Measurements from ENCODE around the gene DHRSX. TPM values are rescaled to one million over a fixed set of nuclear protein-coding genes. Genes with fewer than 3 reads are reported as not detected.

Gene DHRSX
- total and polyA plus RNA-seq, 2 of the 8 experiments (the other 6 are each of a cell fraction or from before 2014, with no cell fraction given), result 35.1 to 43.4 TPM

- Histone ChIP-seq H3K27me3 (replicated peaks in 1 of 4; ENCODE audit: control insufficient read depth in 3 of 4, extremely low read depth in 1 of 4, insufficient read depth in 3 of 4, low read length in 3 of 4) (no peaks in the 10 kb centered on the region), H3K79me1 (ENCODE audit: low read depth, low read length) (peaks cover 4% of the 10 kb centered on the region; the same call in 1 of the 2 replicates), H2BK15ac (ENCODE audit: low read length) (no peak overlapping the region), H2AFZ (ENCODE audit: low read length) (no peak overlapping the region), H4K5ac (ENCODE audit: insufficient read length, low read depth, low read length) (no peak overlapping the region), H3K4me2 (ENCODE audit: insufficient read depth in 1 of 2, low read depth in 2 of 2, low read length in 2 of 2) (no peak overlapping the region), H4K91ac (replicated peaks; ENCODE audit: insufficient read length, low read length) (no peak overlapping the region), H4K20me1 (replicated peaks in 1 of 2; ENCODE audit: control insufficient read depth in 1 of 2, insufficient read depth in 2 of 2, low read length in 2 of 2) (no peaks in the 10 kb centered on the region), H4K8ac (ENCODE audit: extremely low read depth, insufficient read depth, low read length) (no peak overlapping the region), H3K79me2 (ENCODE audit: control insufficient read depth in 1 of 2, insufficient read depth in 2 of 2, low read length in 2 of 2) (no peaks in the 10 kb centered on the region), H2BK20ac (ENCODE audit: low read length) (no peak overlapping the region), H3K9me3 (ENCODE audit: insufficient read depth in 2 of 2, low read depth in 1 of 2, low read length in 1 of 2) (peaks cover 7 to 8% of the 10 kb centered on the region in 2 experiments; a peak in 2 of 4 replicates), H3K9ac (replicated peaks in 1 of 4; ENCODE audit: extremely low read depth in 1 of 4, low read depth in 3 of 4, low read length in 3 of 4) (no peak overlapping the region), H2AK5ac (ENCODE audit: low read depth, low read length) (no peak overlapping the region), H2BK5ac (ENCODE audit: low read depth, low read length) (no peak overlapping the region), H2BK12ac (ENCODE audit: low read depth, low read length) (no peak overlapping the region), H3K14ac (ENCODE audit: insufficient read length) (no peak overlapping the region), H2BK120ac (replicated peaks; ENCODE audit: low read depth, low read length) (no peak overlapping the region), H3K23me2 (ENCODE audit: low read depth, low read length) (peaks cover 4% of the 10 kb centered on the region; the same call in 1 of the 2 replicates), H3K36me3 (ENCODE audit: control insufficient read depth in 2 of 4, insufficient read depth in 4 of 4, low read length in 3 of 4) (peaks cover 0 to 7% (median 2%) of the 10 kb centered on the region in 4 experiments; a peak in 3 of 8 replicates), H3K23ac (ENCODE audit: insufficient read length) (no peak overlapping the region), H3K18ac (ENCODE audit: extremely low read depth, low read length) (no peak overlapping the region), H3K4me1 (replicated peaks in 1 of 4; ENCODE audit: control insufficient read depth in 3 of 4, insufficient read depth in 4 of 4, low read length in 3 of 4) (peaks cover 0 to 3% (median 0%) of the 10 kb centered on the region in 4 experiments; a peak in 1 of 7 replicates), H3K27ac (ENCODE audit: low read depth, low read length) (no peak overlapping the region), H3K56ac (replicated peaks; ENCODE audit: insufficient read length, low read depth, low read length) (no peak overlapping the region), H3K4ac (replicated peaks; ENCODE audit: insufficient read length, low read depth, low read length) (no peak overlapping the region), H3K4me3 (ENCODE audit: extremely low read depth in 1 of 4, insufficient read depth in 2 of 4, low read depth in 3 of 4, low read length in 4 of 4) (no peak overlapping the region)
- WGBS, 2 experiments (ENCODE audit: extremely low coverage in 1 of 2, insufficient coverage in 1 of 2, insufficient read length in 1 of 2, insufficient replicate concordance in 2 of 2, low coverage in 1 of 2, low lambda C conversion rate in 2 of 2, missing lambda C conversion rate in 1 of 2), result 88% methylated on average over 4 of the region's 4 CpGs; no CpG with 5 or more reads in 1 of the 2 experiments
- POLR2A ChIA-PET (ENCODE audit: partially characterized antibody), result no interaction called here
- CTCF ChIA-PET (ENCODE audit: partially characterized antibody), result no interaction called here
- no peak for DNase-seq (ENCODE audit: low read depth in 1 of 2, low spot score in 2 of 2)
- FAIRE-seq, result no peak
- TF ChIP-seq SIRT6 (IDR thresholded peaks at IDR 0.05; ENCODE audit: low read length) (no peak), GABPA (IDR thresholded peaks at IDR 0.05; ENCODE audit: borderline replicate concordance, insufficient read depth, low read length) (no peak), USF2 (IDR thresholded peaks at IDR 0.05; ENCODE audit: low read length) (no peak), CBX5 (IDR thresholded peaks at IDR 0.05; ENCODE audit: low read depth, low read length) (no peak), ASH2L (IDR thresholded peaks at IDR 0.05; ENCODE audit: low read length) (no peak), FOSL1 (IDR thresholded peaks at IDR 0.05; ENCODE audit: insufficient read depth, low read depth, low read length) (no peak), HDAC2 (IDR thresholded peaks at IDR 0.05; ENCODE audit: borderline replicate concordance in 1 of 2, low read depth in 2 of 2, low read length in 2 of 2) (no peak), TAF7 (optimal IDR thresholded peaks at IDR 0.05; ENCODE audit: borderline replicate concordance, low read depth, low read length) (no peak), GTF2F1 (IDR thresholded peaks at IDR 0.05; ENCODE audit: borderline replicate concordance, low read depth, low read length) (no peak), EZH2 (IDR thresholded peaks at IDR 0.05; ENCODE audit: low read depth, low read length, severe bottlenecking) (no peak), KDM1A (IDR thresholded peaks at IDR 0.05; ENCODE audit: borderline replicate concordance, low read length) (no peak), ZNF274 (IDR thresholded peaks at IDR 0.05; ENCODE audit: borderline replicate concordance, extremely low read depth, low read length) (no peak), RFX5 (IDR thresholded peaks at IDR 0.05; ENCODE audit: borderline replicate concordance, low read depth, low read length) (no peak)
Measured at GRCh38 chrX:2374086-2374485, 126.7 kb downstream of the DHRSX start.
